Stimulated activated CD4-positive, alpha-beta T cell treated with anti-CD3 and anti-CD28 coated beads, Interleukin-15, amount 100 ng/mL, for 24 hours (primary cell): ENCODE data around the gene FOXC1.

Experiments
- DNase-seq: peaks from one replicate; pipeline ENCODE4 v3.0.0-alpha.2; 2020

Gene FOXC1

GRCh38 chr6:1645466-1646185 is 35.9 kb downstream of the FOXC1 start:
- no peak for DNase-seq

- DNase-seq, result no peak
These were observed 41.6 kb downstream of the FOXC1 start for GRCh38 chr6:1651362-1651761.

GRCh38 chr6:1652842-1653241 is 43.1 kb downstream of the FOXC1 start:
- no peak for DNase-seq

- no peak for DNase-seq
These were observed 44.3 kb downstream of the FOXC1 start for GRCh38 chr6:1654054-1654453.

GRCh38 chr6:1657116-1657770 is 47.5 kb downstream of the FOXC1 start:
- no peak for DNase-seq

GRCh38 chr6:1657771-1658165 is 48.1 kb downstream of the FOXC1 start:
- DNase-seq, result no peak

- no peak for DNase-seq
These were observed 48.7 kb downstream of the FOXC1 start for GRCh38 chr6:1658212-1659005.

DNA sequence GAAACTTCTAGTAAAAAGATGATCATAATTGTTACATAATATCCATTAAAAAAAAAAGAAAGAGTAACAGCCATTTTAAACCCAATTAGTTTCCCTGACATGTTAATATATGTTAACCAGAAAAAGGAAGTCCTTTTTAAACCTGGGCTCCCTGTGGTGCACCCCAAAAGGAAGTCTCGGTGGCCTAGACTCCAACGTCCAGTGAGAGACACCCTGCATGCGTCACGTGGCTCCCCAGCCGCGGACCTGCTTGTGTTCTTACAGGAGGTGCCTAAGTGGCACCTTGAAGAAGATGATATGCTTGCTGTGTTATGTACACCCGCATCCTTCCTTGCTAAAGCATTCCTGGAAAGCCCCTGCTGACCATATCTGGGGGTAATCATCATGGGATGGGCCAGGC is 50.1 kb downstream of the FOXC1 start:
- DNase-seq, result no peak

- DNase-seq, result no peak
These were observed 52.8 kb downstream of the FOXC1 start for GRCh38 chr6:1662534-1662933.
